Loucy (cell line): ENCODE data around the gene ADAP2.
A peak's percentile ranks its signal among the peaks of the same experiment; 100 is the strongest.

Experiments
- H2AFZ ChIP-seq: fragments of 200-600 bp; sonication (generic); 2 replicates; pipeline ENCODE4 v1.6.0; 2016; ENCODE audit warnings: antibody characterized with exemption, mild to moderate bottlenecking, low read length, moderate library complexity
- H3F3A ChIP-seq: fragments of 200-600 bp; 2 replicates; pipeline ENCODE4 v1.6.0; 2016; ENCODE audit warnings: antibody characterized with exemption, low read depth, mild to moderate bottlenecking
- H3K27me3 ChIP-seq: fragments of 200-600 bp; sonication (generic); 2 replicates; pipeline ENCODE4 v1.6.1; 2014; ENCODE audit warnings: low read length, mild to moderate bottlenecking; ENCODE audit not compliant: insufficient read depth, poor library complexity, severe bottlenecking
- H3K36me3 ChIP-seq: fragments of 200-600 bp; sonication (generic); 2 replicates; pipeline ENCODE4 v1.6.1; 2016; ENCODE audit warnings: low read length; ENCODE audit not compliant: insufficient read depth
- H3K4me1 ChIP-seq: fragments of 200-600 bp; sonication (generic); 2 replicates; pipeline ENCODE4 v1.5.1; 2014; ENCODE audit warnings: low read length, mild to moderate bottlenecking; ENCODE audit not compliant: insufficient read depth, poor library complexity, severe bottlenecking
- H3K4me2 ChIP-seq: fragments of 200-600 bp; sonication (generic); 2 replicates; pipeline ENCODE4 v1.6.0; 2014; ENCODE audit warnings: antibody characterized with exemption, low read length, low read depth, mild to moderate bottlenecking; ENCODE audit not compliant: poor library complexity, severe bottlenecking
- H3K4me3 ChIP-seq: fragments of 200-600 bp; sonication (generic); 2 replicates; pipeline ENCODE4 v1.5.1; 2014; ENCODE audit warnings: low read length, mild to moderate bottlenecking, mixed read lengths; ENCODE audit not compliant: poor library complexity, severe bottlenecking
- H3K79me2 ChIP-seq: fragments of 200-600 bp; sonication (generic); 2 replicates; pipeline ENCODE4 v1.6.1; 2014; ENCODE audit warnings: low read length; ENCODE audit not compliant: insufficient read depth
- H3K9ac ChIP-seq: fragments of 200-600 bp; sonication (generic); 2 replicates; pipeline ENCODE4 v1.6.0; 2014; ENCODE audit warnings: mild to moderate bottlenecking, low read depth, low read length, moderate library complexity; ENCODE audit not compliant: poor library complexity, severe bottlenecking
- H3K9me2 ChIP-seq: fragments of 200-600 bp; sonication (generic); replicated peaks from 2 replicates; pipeline ENCODE4 v1.6.1; 2016; ENCODE audit warnings: low read depth, low read length, mixed read lengths
- H3K9me3 ChIP-seq: fragments of 200-600 bp; sonication (generic); 2 replicates; pipeline ENCODE4 v1.6.1; 2014; ENCODE audit warnings: mild to moderate bottlenecking, antibody characterized with exemption, low read length, low read depth; ENCODE audit not compliant: insufficient read depth
- H4K20me1 ChIP-seq: fragments of 200-600 bp; sonication (generic); 2 replicates; pipeline ENCODE4 v1.6.0; 2014; ENCODE audit warnings: antibody characterized with exemption, low read length, mild to moderate bottlenecking; ENCODE audit not compliant: insufficient read depth, poor library complexity, severe bottlenecking
- EZH2phosphoT487 ChIP-seq: fragments of 200-600 bp; IDR thresholded peaks from 2 replicates; pipeline ENCODE4 v1.6.1; 2018; ENCODE audit warnings: antibody characterized with exemption, mild to moderate bottlenecking, moderate library complexity, borderline replicate concordance
- TF ChIP-seq, protein P1 (sequence below): fragments of 200-600 bp; sonication (generic); conservative IDR thresholded peaks from 2 replicates; pipeline ENCODE4 v1.5.1; 2014; ENCODE audit warnings: mild to moderate bottlenecking, antibody characterized with exemption, low read length

The ADAP2 gene

DNA sequence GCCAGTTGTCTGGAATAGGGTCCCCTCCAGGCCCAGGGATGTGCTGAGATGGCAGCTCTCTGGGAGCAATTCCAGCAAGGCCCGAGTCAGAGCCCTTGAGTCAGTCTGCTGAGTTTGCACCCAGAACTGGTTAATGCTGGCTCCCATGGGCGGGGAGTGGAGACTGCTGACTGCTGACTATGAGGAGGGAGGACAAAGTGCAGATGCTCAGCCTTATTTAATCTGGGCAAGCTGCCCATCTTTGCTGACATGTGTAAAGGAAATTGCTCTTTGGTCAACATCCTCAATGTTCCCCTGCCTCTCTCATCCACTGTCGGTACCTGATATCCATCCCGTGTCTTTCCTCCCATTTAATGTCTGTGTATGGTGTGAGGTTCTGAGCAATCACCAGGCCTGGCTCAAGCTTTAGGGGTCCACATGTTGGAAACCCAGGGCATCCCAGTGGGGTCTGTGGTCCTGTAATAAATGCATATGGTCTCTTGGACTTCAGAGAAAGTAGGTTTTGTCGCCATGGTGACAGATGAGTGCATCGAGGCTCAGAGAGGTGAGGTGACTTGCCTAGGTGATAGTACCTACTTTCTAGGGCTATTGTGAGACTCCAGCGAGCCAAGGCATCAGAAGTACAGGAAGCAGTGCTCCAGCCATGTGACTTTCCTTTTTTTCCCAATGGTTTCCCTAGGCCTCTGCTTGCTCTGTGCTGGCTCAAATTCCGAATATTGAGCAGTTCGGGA, 29.1 kb downstream of the ADAP2 start:
- Histone ChIP-seq H3K9ac (no peak overlapping the region), H2AFZ (no peak overlapping the region), H3K27me3 (no peaks in the 10 kb centered on the region), H3K4me1 (no peaks in the 10 kb centered on the region), H4K20me1 (no peaks in the 10 kb centered on the region), H3K36me3 (no peaks in the 10 kb centered on the region), H3K9me2 (no peaks in the 10 kb centered on the region), H3K9me3 (no peaks in the 10 kb centered on the region), H3K4me3 (no peak overlapping the region), H3F3A (no peaks in the 10 kb centered on the region), H3K79me2 (no peaks in the 10 kb centered on the region), H3K4me2 (no peak overlapping the region)
- TF ChIP-seq, protein P1, sequence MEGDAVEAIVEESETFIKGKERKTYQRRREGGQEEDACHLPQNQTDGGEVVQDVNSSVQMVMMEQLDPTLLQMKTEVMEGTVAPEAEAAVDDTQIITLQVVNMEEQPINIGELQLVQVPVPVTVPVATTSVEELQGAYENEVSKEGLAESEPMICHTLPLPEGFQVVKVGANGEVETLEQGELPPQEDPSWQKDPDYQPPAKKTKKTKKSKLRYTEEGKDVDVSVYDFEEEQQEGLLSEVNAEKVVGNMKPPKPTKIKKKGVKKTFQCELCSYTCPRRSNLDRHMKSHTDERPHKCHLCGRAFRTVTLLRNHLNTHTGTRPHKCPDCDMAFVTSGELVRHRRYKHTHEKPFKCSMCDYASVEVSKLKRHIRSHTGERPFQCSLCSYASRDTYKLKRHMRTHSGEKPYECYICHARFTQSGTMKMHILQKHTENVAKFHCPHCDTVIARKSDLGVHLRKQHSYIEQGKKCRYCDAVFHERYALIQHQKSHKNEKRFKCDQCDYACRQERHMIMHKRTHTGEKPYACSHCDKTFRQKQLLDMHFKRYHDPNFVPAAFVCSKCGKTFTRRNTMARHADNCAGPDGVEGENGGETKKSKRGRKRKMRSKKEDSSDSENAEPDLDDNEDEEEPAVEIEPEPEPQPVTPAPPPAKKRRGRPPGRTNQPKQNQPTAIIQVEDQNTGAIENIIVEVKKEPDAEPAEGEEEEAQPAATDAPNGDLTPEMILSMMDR: no peak
- no peak for TF ChIP-seq EZH2phosphoT487

GRCh38 chr17:30952638-30953393, 31.1 kb downstream of the ADAP2 start:
- H3K36me3 ChIP-seq: no peaks in the 10 kb centered on the region
- H3F3A ChIP-seq: no peaks in the 10 kb centered on the region
- no peak overlapping the region for H3K9ac ChIP-seq
- H3K4me2 ChIP-seq: no peak overlapping the region
- H3K27me3 ChIP-seq: no peaks in the 10 kb centered on the region
- H3K9me2 ChIP-seq: no peaks in the 10 kb centered on the region
- no peak overlapping the region for H3K4me3 ChIP-seq
- TF ChIP-seq EZH2phosphoT487: no peak
- TF ChIP-seq, protein P1: no peak
- no peaks in the 10 kb centered on the region for H3K79me2 ChIP-seq
- no peaks in the 10 kb centered on the region for H3K4me1 ChIP-seq
- H3K9me3 ChIP-seq: no peaks in the 10 kb centered on the region
- no peak overlapping the region for H2AFZ ChIP-seq
- H4K20me1 ChIP-seq: no peaks in the 10 kb centered on the region

- Histone ChIP-seq H3K27me3 (no peaks in the 10 kb centered on the region), H3K4me1 (no peaks in the 10 kb centered on the region), H3F3A (no peaks in the 10 kb centered on the region), H3K9ac (no peak overlapping the region), H3K9me3 (no peaks in the 10 kb centered on the region), H3K9me2 (no peaks in the 10 kb centered on the region), H3K36me3 (no peaks in the 10 kb centered on the region), H2AFZ (peak overlapping the region; percentile 45; the same call in 1 of the 2 replicates), H3K4me2 (no peak overlapping the region), H3K79me2 (no peaks in the 10 kb centered on the region), H4K20me1 (no peaks in the 10 kb centered on the region), H3K4me3 (no peak overlapping the region)
- TF ChIP-seq EZH2phosphoT487: no peak
- TF ChIP-seq, protein P1: no peak
These were observed 32.5 kb downstream of the ADAP2 start for GRCh38 chr17:30954046-30954830.
